HG03097 (cell line): ENCODE data around the gene NKAIN1.
"Not testable (repeated sequence)": the region's sequence is repeated elsewhere in the genome, so short reads cannot be mapped to it uniquely, and the experiment has no call there.

Experiments used
- ATAC-seq: cut with Tn5 transposase; IDR thresholded peaks from one replicate; pipeline ENCODE4 v1.9.1; 2021; ENCODE audit not compliant: unreplicated experiment, low FRiP score

The NKAIN1 gene

GRCh38 chr1:31159323-31159722 is 80.4 kb downstream of the NKAIN1 start:
- ATAC-seq: no peak

- peak; percentile 48 for ATAC-seq
Observed at GRCh38 chr1:31155216-31155806, 84.4 kb downstream of the NKAIN1 start.

GRCh38 chr1:31154632-31155215 is 85.0 kb downstream of the NKAIN1 start:
- ATAC-seq: peak; percentile 33

GRCh38 chr1:31154000-31154631 is 85.6 kb downstream of the NKAIN1 start:
- ATAC-seq: no peak

GRCh38 chr1:31153423-31153822 is 86.3 kb downstream of the NKAIN1 start:
- no peak for ATAC-seq

- ATAC-seq: no peak
Observed at GRCh38 chr1:31152181-31152795, 87.4 kb downstream of the NKAIN1 start.

GRCh38 chr1:31151402-31151801 is 88.3 kb downstream of the NKAIN1 start:
- no peak for ATAC-seq

GRCh38 chr1:31148409-31148808 is 91.3 kb downstream of the NKAIN1 start:
- ATAC-seq: no peak

- ATAC-seq: no peak
Observed at GRCh38 chr1:31145648-31146047, 94.0 kb downstream of the NKAIN1 start.

- ATAC-seq: no peak
Observed at GRCh38 chr1:31144442-31144841, 95.2 kb downstream of the NKAIN1 start.

- no peak for ATAC-seq
Observed at GRCh38 chr1:31143455-31143854, 96.2 kb downstream of the NKAIN1 start.

GRCh38 chr1:31142406-31142805 is 97.3 kb downstream of the NKAIN1 start:
- ATAC-seq: no peak

GRCh38 chr1:31140299-31140698 is 99.4 kb downstream of the NKAIN1 start:
- no peak for ATAC-seq

- ATAC-seq: not testable (repeated sequence)
Observed at GRCh38 chr1:31138797-31139521, 100.7 kb downstream of the NKAIN1 start.

GRCh38 chr1:31137873-31138272 is 101.8 kb downstream of the NKAIN1 start:
- not testable (repeated sequence) for ATAC-seq

- ATAC-seq: no peak
Observed at GRCh38 chr1:31135973-31136600, 103.6 kb downstream of the NKAIN1 start.

- ATAC-seq: no peak
Observed at GRCh38 chr1:31133368-31133767, 106.3 kb downstream of the NKAIN1 start.
